HepG2 (cell line): ENCODE results near the gene CALR. TPM values are rescaled to one million over a fixed set of nuclear protein-coding genes. Genes with fewer than 3 reads are reported as not detected.

ENCODE experiments used
- CBX5 ChIP-seq: sonication (generic); formaldehyde crosslinking; IDR thresholded peaks from 2 replicates; pipeline ENCODE4 v1.4.0; 2020; ENCODE audit warnings: missing genetic modification reagents, borderline replicate concordance
- EHMT2 ChIP-seq: fragments of 200-600 bp; sonication (generic); IDR thresholded peaks from 2 replicates; pipeline ENCODE4 v1.7.0; 2017; ENCODE audit warnings: antibody characterized with exemption, low read depth, low read length, borderline replicate concordance
- FUBP1 ChIP-seq: sonication (generic); formaldehyde crosslinking; IDR thresholded peaks from 2 replicates; pipeline ENCODE4 v1.5.1; 2020; ENCODE audit warnings: missing genetic modification reagents, mild to moderate bottlenecking, borderline replicate concordance
- HBP1 ChIP-seq: IDR thresholded peaks from 2 replicates; pipeline ENCODE4 v1.6.1; 2016; ENCODE audit warnings: low read depth, control low read depth
- HDAC1 ChIP-seq: sonication (generic); formaldehyde crosslinking; IDR thresholded peaks from 2 replicates; pipeline ENCODE4 v1.5.1; 2020; ENCODE audit warnings: mild to moderate bottlenecking, missing genetic modification reagents
- HNRNPK ChIP-seq: fragments of 200-400 bp; formaldehyde crosslinking; IDR thresholded peaks from 2 replicates; pipeline ENCODE4 v1.6.1; 2018; ENCODE audit warnings: low read length, low read depth, moderate library complexity, mild to moderate bottlenecking; ENCODE audit not compliant: poor library complexity, severe bottlenecking
- MAZ ChIP-seq, 2 experiments: sonication (generic) in 1 of 2; formaldehyde crosslinking in 1 of 2; IDR thresholded peaks; 2 replicates each; pipeline versions ENCODE4 v1.5.0 to v1.6.1; 2012 to 2020; ENCODE audit warnings: low read depth in 2 of 2, mild to moderate bottlenecking in 2 of 2, borderline replicate concordance in 1 of 2, improper control_type of control experiment in 1 of 2, low read length in 1 of 2, missing genetic modification reagents in 1 of 2, moderate library complexity in 1 of 2
- MEIS1 ChIP-seq: sonication (generic); formaldehyde crosslinking; IDR thresholded peaks from 2 replicates; pipeline ENCODE4 v1.9.0; 2021; ENCODE audit warnings: mild to moderate bottlenecking, missing genetic modification reagents, moderate library complexity, borderline replicate concordance
- NRL ChIP-seq: sonication (generic); formaldehyde crosslinking; IDR thresholded peaks from 2 replicates; pipeline ENCODE4 v1.5.0; 2020; ENCODE audit warnings: missing genetic modification reagents, mild to moderate bottlenecking, moderate library complexity, borderline replicate concordance
- POLR2AphosphoS2 ChIP-seq: IDR thresholded peaks from 2 replicates; pipeline ENCODE4 v1.6.1; 2011; ENCODE audit warnings: low read depth, low read length, improper control_type of control experiment
- TBX2 ChIP-seq: sonication (generic); formaldehyde crosslinking; IDR thresholded peaks from 2 replicates; pipeline ENCODE4 v1.5.0; 2020; ENCODE audit warnings: missing genetic modification reagents, mild to moderate bottlenecking, borderline replicate concordance
- TBX3 ChIP-seq: fragments of 450-650 bp; IDR thresholded peaks from 2 replicates; pipeline ENCODE4 v1.6.1; 2017; ENCODE audit warnings: antibody characterized with exemption, mild to moderate bottlenecking, inconsistent platforms, borderline replicate concordance
- ZBTB7B ChIP-seq: sonication (generic); formaldehyde crosslinking; IDR thresholded peaks from 2 replicates; pipeline ENCODE4 v1.4.0; 2020; ENCODE audit warnings: missing genetic modification reagents
- ZC3H13 ChIP-seq: sonication (generic); formaldehyde crosslinking; IDR thresholded peaks from 2 replicates; pipeline ENCODE4 v1.8.1; 2023; ENCODE audit warnings: mild to moderate bottlenecking, missing genetic modification reagents, moderate library complexity
- ZFP41 ChIP-seq: sonication (generic); formaldehyde crosslinking; IDR thresholded peaks from 2 replicates; pipeline ENCODE4 v1.4.0; 2020; ENCODE audit warnings: mild to moderate bottlenecking, missing genetic modification reagents, borderline replicate concordance
- ZMYM3 ChIP-seq: sonication (generic); formaldehyde crosslinking; IDR thresholded peaks from 2 replicates; pipeline ENCODE4 v1.5.1; 2020; ENCODE audit warnings: mild to moderate bottlenecking, missing genetic modification reagents
- ZNF770 ChIP-seq: sonication (generic); formaldehyde crosslinking; IDR thresholded peaks from 2 replicates; pipeline ENCODE4 v1.5.0; 2020; ENCODE audit warnings: mild to moderate bottlenecking, missing genetic modification reagents
- ZNF883 ChIP-seq: sonication (generic); formaldehyde crosslinking; IDR thresholded peaks from 2 replicates; pipeline ENCODE4 v1.5.1; 2020; ENCODE audit warnings: mild to moderate bottlenecking, missing genetic modification reagents; ENCODE audit errors: not compliant biosample characterization
- ZSCAN20 ChIP-seq: sonication (generic); formaldehyde crosslinking; IDR thresholded peaks from 2 replicates; pipeline ENCODE4 v1.4.0; 2020; ENCODE audit warnings: missing genetic modification reagents, mild to moderate bottlenecking, borderline replicate concordance
- polyA plus RNA-seq, 8 experiments: library from polyadenylated mRNA; depleted of rRNA in 3 of 8; stranded (reverse) in 7 of 8; unstranded in 1 of 8; fragments of >200 nt; fragmentation: Illumina TruSeq in 4 of 8; extraction: Trizol in 4 of 8; gene quantifications; 2 replicates each; pipeline versions ENCODE4 v1.2.1 to v1.2.3, GENCODE V29; 2011 to 2016; ENCODE audit warnings: low read depth in 4 of 8, missing spikeins in 1 of 8, mixed read lengths in 1 of 8; ENCODE audit not compliant: insufficient read depth in 1 of 8
- total RNA-seq, 5 experiments: library from RNA; depleted of rRNA; stranded (reverse); fragments of >200 nt; fragmentation: Illumina TruSeq; extraction: Trizol; gene quantifications; 2 replicates each; pipeline ENCODE4 v1.2.3, GENCODE V29; 2016; ENCODE audit warnings: low read depth in 1 of 5
- TF ChIP-seq, protein P1 (sequence below): sonication (generic); formaldehyde crosslinking; IDR thresholded peaks from 2 replicates; pipeline ENCODE4 v1.8.1; 2023; ENCODE audit warnings: mild to moderate bottlenecking, moderate library complexity, missing genetic modification reagents

Gene CALR
- total and polyA plus RNA-seq, 2 of the 13 experiments (the other 11 are each of a cell fraction or from before 2014, with no cell fraction given) = 898 to 934 TPM

- TF ChIP-seq FUBP1 (CRISPR knock-in tag) (no peak), ZMYM3 (CRISPR knock-in tag) (peak; percentile 80), HDAC1 (CRISPR knock-in tag) (peak; percentile 61), NRL (CRISPR knock-in tag) (0 out of 2 replicates have a peak, but pooled peaks have one; percentile 30), EHMT2 (no peak), ZNF770 (CRISPR knock-in tag) (peak; percentile 74), ZBTB7B (peak; percentile 94), HBP1 (CRISPR knock-in tag) (0 out of 2 replicates have a peak, but pooled peaks have one; percentile 29), ZSCAN20 (CRISPR knock-in tag) (no peak), ZC3H13 (CRISPR knock-in tag) (no peak), ZNF883 (CRISPR knock-in tag) (peak; percentile 20), TBX3 (0 out of 2 replicates have a peak, but pooled peaks have one; percentile 37), POLR2AphosphoS2 (no peak), ZFP41 (peak; percentile 62; the same call in 1 of the 2 replicates), TBX2 (CRISPR knock-in tag) (peak; percentile 38; the same call in 1 of the 2 replicates), CBX5 (CRISPR knock-in tag) (peak; percentile 32), MEIS1 (CRISPR knock-in tag) (no peak), MAZ (IDR thresholded peaks at IDR 0.05; ENCODE audit: borderline replicate concordance, low read depth, low read length) (peak; percentile 50), MAZ (CRISPR knock-in tag; IDR thresholded peaks at IDR 0.05; ENCODE audit: low read depth) (peak; percentile 85), HNRNPK (peak; percentile 22)
- TF ChIP-seq, protein P1, sequence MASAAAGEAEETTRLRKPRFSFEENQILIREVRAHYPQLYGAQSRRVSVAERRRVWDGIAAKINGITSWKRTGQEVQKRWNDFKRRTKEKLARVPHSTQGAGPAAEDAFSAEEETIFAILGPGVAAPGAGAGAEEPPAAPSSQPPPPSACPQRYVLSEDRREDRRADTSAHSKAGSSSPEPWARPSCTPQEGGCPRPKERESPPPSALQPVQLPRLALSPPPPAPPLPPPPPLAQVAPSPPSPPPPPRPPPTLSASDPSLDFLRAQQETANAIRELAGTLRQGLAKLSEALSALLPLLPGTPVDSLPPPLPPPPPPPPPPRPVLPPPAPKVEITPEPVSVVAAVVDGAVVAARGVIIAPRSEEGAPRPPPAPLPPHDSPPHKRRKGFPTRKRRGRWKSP (CRISPR knock-in tag) = peak; percentile 67; the same call in 1 of the 2 replicates
These were observed 26.8 kb downstream of the CALR start (continued) for GRCh38 chr19:12965017-12965811.
